Thyroid gland (tissue), 4 donors: ENCODE results near the gene SFPQ.

ENCODE experiments used
- CTCF ChIP-seq, 6 experiments: fragments of 200-600 bp in 3 of 6; fragments of 450-650 bp in 3 of 6; sonication (generic) in 3 of 6; IDR thresholded peaks; one replicate each; pipeline ENCODE4 v1.5.1; 2016 to 2019; ENCODE audit warnings: antibody characterized with exemption in 6 of 6, mild to moderate bottlenecking in 2 of 6, inconsistent platforms in 1 of 6, moderate library complexity in 1 of 6
- POLR2A ChIP-seq, 2 donors: fragments of 450-650 bp; IDR thresholded peaks; one replicate each; pipeline ENCODE4 v1.6.1; 2017; ENCODE audit warnings: antibody characterized with exemption in 2 of 2, mild to moderate bottlenecking in 2 of 2, moderate library complexity in 1 of 2

DNA sequence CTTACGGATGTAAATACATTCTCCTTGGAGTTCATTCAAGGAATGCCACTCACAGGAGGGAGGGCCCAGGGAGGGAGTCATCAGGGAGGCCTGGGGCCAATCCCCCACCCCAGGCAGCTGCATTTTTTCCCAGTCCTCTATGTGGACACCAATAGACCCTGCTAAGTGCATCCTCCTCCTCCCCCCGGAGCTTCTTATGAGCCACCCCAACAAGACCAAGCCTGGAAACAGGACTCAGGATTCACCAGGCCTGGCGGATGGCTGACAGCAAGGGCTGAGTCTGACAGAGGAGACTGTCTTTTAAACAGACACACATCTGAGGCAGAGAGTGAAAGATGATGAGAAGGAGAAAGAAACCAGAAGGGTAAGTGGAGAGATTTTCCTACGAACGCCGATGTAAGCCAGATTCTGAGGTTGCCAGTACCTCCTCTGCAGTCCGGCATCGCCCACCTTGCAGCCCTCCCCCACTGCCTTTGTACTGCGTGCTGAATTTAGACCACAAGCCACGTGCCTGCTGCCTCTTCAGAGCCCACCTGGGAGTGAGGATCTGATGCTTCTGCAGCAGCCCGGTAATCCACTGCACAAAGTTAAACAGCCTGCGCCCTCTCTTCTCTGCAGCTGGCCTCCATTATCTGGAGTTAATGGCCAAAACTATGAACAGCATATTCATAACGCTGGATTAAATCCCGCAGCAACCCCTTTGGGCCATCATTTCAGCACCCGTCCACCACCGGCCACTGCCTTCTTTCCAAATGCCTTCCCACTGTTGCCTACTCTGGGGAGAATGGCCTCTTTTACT, 17.6 kb upstream of the SFPQ start:
- TF ChIP-seq CTCF (IDR thresholded peaks at IDR 0.05) (no peak), POLR2A (IDR thresholded peaks at IDR 0.05) (no peak)
